ENCODE measurements around the gene LAMB4. TPM values are rescaled to one million over a fixed set of nuclear protein-coding genes. Genes with fewer than 3 reads are reported as not detected.

Gene LAMB4
- total and polyA plus RNA-seq, 12 donors: 0.15 to 0.69 (median 0.25) TPM; not detected in 3

DNA sequence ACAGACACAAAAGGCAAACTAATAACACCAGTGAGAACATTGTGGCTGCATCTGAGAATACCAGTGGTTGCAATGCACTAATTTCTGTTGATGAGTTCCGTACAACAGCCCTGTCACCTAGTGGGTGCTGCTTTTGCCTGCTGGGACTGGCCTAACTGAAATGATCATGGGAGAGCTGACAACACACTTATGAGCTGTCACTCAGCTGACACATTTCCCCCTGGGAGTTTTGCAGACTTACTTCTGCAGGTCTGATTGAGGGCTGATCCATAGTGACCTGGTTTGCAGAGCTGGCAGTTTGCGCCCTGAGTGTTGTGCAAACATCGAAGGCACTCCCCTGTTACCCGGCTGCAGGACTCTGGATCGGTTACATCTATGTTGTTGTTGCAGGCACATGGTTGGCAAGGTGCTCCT, 66.6 kb downstream of the LAMB4 start:
- intact Hi-C loops (cut with DNase I): no loop called here
- DNase-seq: no peak
- peak in 1 of 8 donors; percentile 31 for ATAC-seq
- H3K36me3 ChIP-seq: no peaks in the 10 kb centered on the region
- H3K4me3 ChIP-seq: no peak overlapping the region
- TF ChIP-seq, protein P1, sequence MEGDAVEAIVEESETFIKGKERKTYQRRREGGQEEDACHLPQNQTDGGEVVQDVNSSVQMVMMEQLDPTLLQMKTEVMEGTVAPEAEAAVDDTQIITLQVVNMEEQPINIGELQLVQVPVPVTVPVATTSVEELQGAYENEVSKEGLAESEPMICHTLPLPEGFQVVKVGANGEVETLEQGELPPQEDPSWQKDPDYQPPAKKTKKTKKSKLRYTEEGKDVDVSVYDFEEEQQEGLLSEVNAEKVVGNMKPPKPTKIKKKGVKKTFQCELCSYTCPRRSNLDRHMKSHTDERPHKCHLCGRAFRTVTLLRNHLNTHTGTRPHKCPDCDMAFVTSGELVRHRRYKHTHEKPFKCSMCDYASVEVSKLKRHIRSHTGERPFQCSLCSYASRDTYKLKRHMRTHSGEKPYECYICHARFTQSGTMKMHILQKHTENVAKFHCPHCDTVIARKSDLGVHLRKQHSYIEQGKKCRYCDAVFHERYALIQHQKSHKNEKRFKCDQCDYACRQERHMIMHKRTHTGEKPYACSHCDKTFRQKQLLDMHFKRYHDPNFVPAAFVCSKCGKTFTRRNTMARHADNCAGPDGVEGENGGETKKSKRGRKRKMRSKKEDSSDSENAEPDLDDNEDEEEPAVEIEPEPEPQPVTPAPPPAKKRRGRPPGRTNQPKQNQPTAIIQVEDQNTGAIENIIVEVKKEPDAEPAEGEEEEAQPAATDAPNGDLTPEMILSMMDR (IDR thresholded peaks at IDR 0.05): no peak
- H3K27me3 ChIP-seq: no peaks in the 10 kb centered on the region
- H3K27ac ChIP-seq: no peak overlapping the region
- peaks cover 0 to 7% (median 0%) of the 10 kb centered on the region in 9 donors for H3K4me1 ChIP-seq
- H3K9me3 ChIP-seq: no peaks in the 10 kb centered on the region
- WGBS, 2 donors: 88 to 95% methylated on average over 5 of the region's 5 CpGs

DNA sequence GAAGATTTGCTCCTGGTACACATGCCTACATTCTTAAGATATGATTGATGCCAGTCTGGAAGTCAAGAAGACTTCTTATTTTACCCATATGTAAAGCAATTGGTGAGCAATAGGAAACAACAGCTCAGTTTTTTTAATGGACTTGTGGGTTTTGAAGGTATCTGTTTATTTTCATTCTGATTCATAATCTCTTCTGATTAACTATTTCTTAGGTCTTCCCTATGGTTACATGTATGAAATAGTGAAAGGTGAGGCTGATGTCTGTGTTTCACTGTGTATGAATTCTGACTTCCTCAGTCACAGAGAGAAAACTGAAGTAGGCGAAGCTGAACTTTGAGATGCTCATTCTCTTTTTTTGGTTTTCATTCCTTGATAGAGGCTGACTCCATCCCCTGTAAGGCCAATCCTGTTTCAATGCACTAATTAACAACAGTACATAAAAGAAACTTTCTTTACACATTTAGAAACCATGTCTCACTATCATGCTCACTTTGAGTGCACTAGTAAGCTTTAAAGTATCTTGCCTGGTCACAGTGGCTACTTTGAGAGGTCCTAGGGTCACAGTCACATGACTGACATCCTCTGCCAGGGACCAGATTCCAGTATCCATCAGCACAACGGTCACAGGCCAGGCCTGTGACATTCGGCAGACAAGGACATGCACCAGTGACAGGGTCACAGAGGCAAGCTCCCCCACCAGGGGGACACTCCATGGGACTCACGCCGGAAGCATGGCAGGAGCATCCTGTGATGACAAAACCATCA, 67.7 kb downstream of the LAMB4 start:
- H3K9me3 ChIP-seq: no peaks in the 10 kb centered on the region
- no peak for ATAC-seq
- TF ChIP-seq, protein P1 (IDR thresholded peaks at IDR 0.05): no peak

DNA sequence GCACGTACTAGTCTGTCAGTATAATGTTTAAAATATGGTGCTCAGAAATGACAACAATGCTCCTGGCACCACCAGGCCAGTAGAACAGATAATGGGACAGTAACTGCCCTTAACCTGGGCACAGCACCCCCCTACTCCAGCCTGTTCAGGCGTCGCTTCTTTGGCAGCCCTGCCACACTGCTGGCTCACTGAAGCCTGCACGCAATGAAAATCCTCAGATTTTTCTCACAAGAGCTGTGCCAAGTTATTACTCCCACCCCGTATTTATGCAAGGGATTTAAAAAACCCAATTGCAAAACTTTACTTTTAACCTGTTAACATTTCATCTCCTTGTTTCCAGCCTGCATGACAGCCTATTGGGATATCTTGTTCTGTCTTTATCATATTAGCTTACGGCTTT, 70.6 kb downstream of the LAMB4 start:
- Histone ChIP-seq H3K9me3 (no peaks in the 10 kb centered on the region), H3K36me3 (no peaks in the 10 kb centered on the region), H3K4me1 (peaks cover 0 to 17% (median 0%) of the 10 kb centered on the region in 9 donors), H3K4me3 (no peak overlapping the region), H3K27me3 (no peaks in the 10 kb centered on the region), H3K27ac (no peak overlapping the region)
- DNase-seq (no peak), ATAC-seq (no peak)
- intact Hi-C loops (cut with DNase I): no loop called here
- WGBS, 2 donors: 81 to 88% methylated on average over 6 of the region's 6 CpGs
- TF ChIP-seq, protein P1 (IDR thresholded peaks at IDR 0.05): no peak

More for the DNA sequence above, 67.7 kb downstream of the LAMB4 start:
- Histone ChIP-seq H3K4me1 (peaks cover 0 to 7% (median 0%) of the 10 kb centered on the region in 9 donors), H3K4me3 (no peak overlapping the region), H3K27ac (no peak overlapping the region), H3K27me3 (no peaks in the 10 kb centered on the region), H3K36me3 (no peaks in the 10 kb centered on the region)
- intact Hi-C loops (cut with DNase I): no loop called here
- 72 to 75% methylated on average over 5 of the region's 5 CpGs for WGBS, 2 donors
- DNase-seq: no peak

DNA sequence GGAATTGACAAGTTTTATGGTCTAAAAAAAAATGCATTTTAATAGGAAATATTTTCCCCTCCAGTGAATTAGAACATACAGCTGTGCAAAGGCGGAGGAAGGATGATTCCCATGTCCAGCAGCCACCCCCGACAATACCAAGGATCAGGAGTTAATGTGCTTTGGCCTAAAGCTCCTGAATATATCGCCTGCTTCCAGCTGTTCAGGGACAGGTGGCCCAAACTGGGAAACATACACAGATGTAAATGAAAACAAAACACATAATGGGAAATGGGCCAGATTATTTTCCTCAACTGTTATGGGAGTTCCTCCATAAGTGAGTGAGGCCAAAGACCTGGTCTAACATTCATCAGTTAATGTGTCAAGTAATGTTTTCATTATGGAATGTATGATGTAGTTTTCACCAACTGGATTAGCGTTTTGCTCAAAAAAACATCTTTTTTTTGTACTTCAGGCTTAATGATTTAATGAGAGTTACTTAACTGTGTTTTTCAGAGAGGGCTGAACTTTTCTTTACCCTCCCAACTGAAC, 72.1 kb downstream of the LAMB4 start:
- Histone ChIP-seq H3K4me3 (no peak overlapping the region), H3K9me3 (no peaks in the 10 kb centered on the region), H3K36me3 (no peaks in the 10 kb centered on the region), H3K27ac (no peak overlapping the region), H3K4me1 (peaks cover 0 to 17% (median 0%) of the 10 kb centered on the region in 9 donors), H3K27me3 (no peaks in the 10 kb centered on the region)
- WGBS, 2 donors: 69 to 79% methylated on average over 4 of the region's 4 CpGs
- intact Hi-C loops (cut with DNase I): no loop called here
- TF ChIP-seq, protein P1 (IDR thresholded peaks at IDR 0.05): no peak
- DNase-seq (no peak), ATAC-seq (peak in 4 of 8 donors; percentile 29 to 84 (median 54))
